PFSK-1 (cell line): ENCODE measurements around the gene CAMK1D.

ENCODE experiments used
- POLR2AphosphoS5 ChIP-seq: IDR thresholded peaks from 2 replicates; pipeline ENCODE4 v1.6.1; 2012; ENCODE audit warnings: low read depth, mild to moderate bottlenecking, control low read depth, low read length, moderate library complexity
- TF ChIP-seq, protein P1 (sequence below), 2 experiments: IDR thresholded peaks; 2 replicates each; pipeline versions ENCODE4 v1.6.1 to v1.8.0; 2011 to 2012; ENCODE audit warnings: low read depth in 2 of 2, low read length in 2 of 2, control low read depth in 1 of 2, inconsistent platforms in 1 of 2, mild to moderate bottlenecking in 1 of 2, moderate library complexity in 1 of 2; ENCODE audit not compliant: insufficient read depth in 1 of 2

DNA sequence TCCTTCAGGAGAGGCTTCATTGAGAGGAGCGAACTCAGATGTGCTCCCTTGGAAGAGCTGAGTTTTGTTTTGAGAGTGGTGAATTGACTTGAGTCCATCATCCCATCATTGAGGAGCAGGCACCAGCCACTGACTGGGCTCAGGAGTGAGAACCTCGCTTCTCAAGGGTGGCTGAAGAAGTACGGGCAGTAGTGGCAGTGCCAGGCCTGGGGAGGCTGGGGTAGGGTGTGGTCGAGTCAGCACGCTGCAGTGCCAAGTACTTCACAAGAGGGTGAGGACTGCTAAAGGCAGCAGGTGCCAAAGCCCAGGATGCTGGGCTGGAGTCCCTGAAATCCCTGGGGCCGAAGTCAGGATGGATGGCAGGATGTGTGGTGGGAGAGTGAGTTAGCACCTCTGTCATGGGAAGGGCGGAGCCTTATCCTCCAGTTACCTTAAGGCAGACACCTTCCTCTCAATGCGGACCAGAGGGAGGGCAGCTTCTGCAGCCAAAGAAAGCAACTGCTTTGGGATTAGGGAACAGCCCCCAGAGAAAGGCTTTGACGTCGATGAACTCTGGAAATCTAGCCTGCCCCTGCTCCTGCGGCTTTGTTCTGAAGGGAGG is 210.3 kb downstream of the CAMK1D start:
- TF ChIP-seq, protein P1, sequence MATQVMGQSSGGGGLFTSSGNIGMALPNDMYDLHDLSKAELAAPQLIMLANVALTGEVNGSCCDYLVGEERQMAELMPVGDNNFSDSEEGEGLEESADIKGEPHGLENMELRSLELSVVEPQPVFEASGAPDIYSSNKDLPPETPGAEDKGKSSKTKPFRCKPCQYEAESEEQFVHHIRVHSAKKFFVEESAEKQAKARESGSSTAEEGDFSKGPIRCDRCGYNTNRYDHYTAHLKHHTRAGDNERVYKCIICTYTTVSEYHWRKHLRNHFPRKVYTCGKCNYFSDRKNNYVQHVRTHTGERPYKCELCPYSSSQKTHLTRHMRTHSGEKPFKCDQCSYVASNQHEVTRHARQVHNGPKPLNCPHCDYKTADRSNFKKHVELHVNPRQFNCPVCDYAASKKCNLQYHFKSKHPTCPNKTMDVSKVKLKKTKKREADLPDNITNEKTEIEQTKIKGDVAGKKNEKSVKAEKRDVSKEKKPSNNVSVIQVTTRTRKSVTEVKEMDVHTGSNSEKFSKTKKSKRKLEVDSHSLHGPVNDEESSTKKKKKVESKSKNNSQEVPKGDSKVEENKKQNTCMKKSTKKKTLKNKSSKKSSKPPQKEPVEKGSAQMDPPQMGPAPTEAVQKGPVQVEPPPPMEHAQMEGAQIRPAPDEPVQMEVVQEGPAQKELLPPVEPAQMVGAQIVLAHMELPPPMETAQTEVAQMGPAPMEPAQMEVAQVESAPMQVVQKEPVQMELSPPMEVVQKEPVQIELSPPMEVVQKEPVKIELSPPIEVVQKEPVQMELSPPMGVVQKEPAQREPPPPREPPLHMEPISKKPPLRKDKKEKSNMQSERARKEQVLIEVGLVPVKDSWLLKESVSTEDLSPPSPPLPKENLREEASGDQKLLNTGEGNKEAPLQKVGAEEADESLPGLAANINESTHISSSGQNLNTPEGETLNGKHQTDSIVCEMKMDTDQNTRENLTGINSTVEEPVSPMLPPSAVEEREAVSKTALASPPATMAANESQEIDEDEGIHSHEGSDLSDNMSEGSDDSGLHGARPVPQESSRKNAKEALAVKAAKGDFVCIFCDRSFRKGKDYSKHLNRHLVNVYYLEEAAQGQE (IDR thresholded peaks at IDR 0.05; ENCODE audit: insufficient read depth in 1 of 2, low read depth in 2 of 2, low read length in 2 of 2): no peak
- TF ChIP-seq POLR2AphosphoS5: no peak
